Bronchial epithelial cell (primary cell): ENCODE data around the gene OR10G6. TPM values are rescaled to one million over a fixed set of nuclear protein-coding genes. Genes with fewer than 3 reads are reported as not detected.
"Not testable (repeated sequence)": the region's sequence is repeated elsewhere in the genome, so short reads cannot be mapped to it uniquely, and the experiment has no call there.

Experiments
- DNase-seq: peaks from one replicate; pipeline ENCODE4 v3.0.0-alpha.2; 2010; ENCODE audit warnings: low read depth
- FAIRE-seq: peaks from 2 replicates; lab custom pipeline; 2011; peaks lifted over from hg19 to GRCh38; lab: Jason Lieb, UNC
- H3K27me3 ChIP-seq: 2 replicates; pipeline ENCODE4 v1.5.1; 2011; ENCODE audit warnings: low read length; ENCODE audit not compliant: control insufficient read depth, insufficient read depth
- H3K36me3 ChIP-seq: 2 replicates; pipeline ENCODE4 v1.5.1; 2011; ENCODE audit warnings: low read length; ENCODE audit not compliant: control insufficient read depth, insufficient read depth
- H3K4me3 ChIP-seq: 2 replicates; pipeline ENCODE4 v1.5.1; 2011; ENCODE audit warnings: mild to moderate bottlenecking, low read depth, low read length, control low read depth
- CTCF ChIP-seq: IDR thresholded peaks from 2 replicates; pipeline ENCODE4 v1.5.1; 2011; ENCODE audit warnings: mild to moderate bottlenecking, moderate library complexity, low read length, control low read depth, inconsistent platforms; ENCODE audit not compliant: insufficient read depth, severe bottlenecking
- total RNA-seq: library from RNA; depleted of rRNA; stranded (reverse); fragments of >200 nt; gene quantifications from 2 replicates; pipeline ENCODE4 v1.2.1, GENCODE V29; 2014

OR10G6 gene
- total RNA-seq, 1 donor from 2014 or later, result not detected

GRCh38 chr11:124026498-124026897 lies 31.5 kb upstream of the OR10G6 start, which contains the start of gene OR10G8:
TSS of gene OR10G8 (plus strand) at chr11:124026798. CDS start at chr11:124029623, 2,825 bp downstream.
- Histone ChIP-seq H3K36me3 (no peaks in the 10 kb centered on the region), H3K4me3 (no peak within 1 kb of the TSS), H3K27me3 (no peaks in the 10 kb centered on the region)
- DNase-seq (no peak), FAIRE-seq (no peak)
- no peak for TF ChIP-seq CTCF

- not testable (repeated sequence) for H3K27me3 ChIP-seq
- FAIRE-seq, result peak; percentile 62
Observed at GRCh38 chr11:124015837-124016236, 20.9 kb upstream of the OR10G6 start.

GRCh38 chr11:124012697-124013096 lies 17.7 kb upstream of the OR10G6 start, which contains the start of gene OR10G4:
TSS of gene OR10G4 (plus strand) at chr11:124012997. CDS start at chr11:124015575, 2,578 bp downstream.
- no peak for FAIRE-seq

More at GRCh38 chr11:124015837-124016236, 20.9 kb upstream of the OR10G6 start:
- not testable (repeated sequence) for DNase-seq, H3K4me3 ChIP-seq, H3K36me3 ChIP-seq

GRCh38 chr11:123979311-123979710 lies 15.7 kb downstream of the OR10G6 start:
- no peaks in the 10 kb centered on the region for H3K36me3 ChIP-seq
- FAIRE-seq, result no peak

More at GRCh38 chr11:124012697-124013096, 17.7 kb upstream of the OR10G6 start, which contains the start of gene OR10G4:
- no peak for DNase-seq
- Histone ChIP-seq H3K36me3 (no peaks in the 10 kb centered on the region), H3K4me3 (no peak within 1 kb of the TSS), H3K27me3 (no peaks in the 10 kb centered on the region)
- TF ChIP-seq CTCF, result no peak

GRCh38 chr11:123977731-123978347 lies 17.1 kb downstream of the OR10G6 start, which contains the start of gene OR10S1:
TSS of gene OR10S1 (minus strand) at chr11:123977781. CDS start at chr11:123977664, 117 bp downstream.
- peak; percentile 96 for FAIRE-seq
- TF ChIP-seq CTCF, result no peak

More at GRCh38 chr11:123979311-123979710, 15.7 kb downstream of the OR10G6 start:
- no peak for DNase-seq
- H3K27me3 ChIP-seq, result no peaks in the 10 kb centered on the region
- H3K4me3 ChIP-seq, result no peak overlapping the region
- TF ChIP-seq CTCF, result no peak

GRCh38 chr11:123976770-123977560 lies 18.0 kb downstream of the OR10G6 start:
- no peak for TF ChIP-seq CTCF
- FAIRE-seq (no peak), DNase-seq (no peak)
- H3K4me3 ChIP-seq, result no peak overlapping the region
- H3K27me3 ChIP-seq, result no peaks in the 10 kb centered on the region
- no peaks in the 10 kb centered on the region for H3K36me3 ChIP-seq

More at GRCh38 chr11:123977731-123978347, 17.1 kb downstream of the OR10G6 start, which contains the start of gene OR10S1:
- Histone ChIP-seq H3K36me3 (no peaks in the 10 kb centered on the region), H3K27me3 (no peaks in the 10 kb centered on the region), H3K4me3 (no peak within 1 kb of the TSS)
- DNase-seq, result peak; percentile 90
